ENCODE data around the gene RND2. TPM values are rescaled to one million over a fixed set of nuclear protein-coding genes. Genes with fewer than 3 reads are reported as not detected.

RND2 gene
- total and polyA plus RNA-seq, 2 of the 13 experiments (the other 11 are each of a cell fraction or from before 2014, with no cell fraction given), result 0.05 to 0.11 TPM

DNA sequence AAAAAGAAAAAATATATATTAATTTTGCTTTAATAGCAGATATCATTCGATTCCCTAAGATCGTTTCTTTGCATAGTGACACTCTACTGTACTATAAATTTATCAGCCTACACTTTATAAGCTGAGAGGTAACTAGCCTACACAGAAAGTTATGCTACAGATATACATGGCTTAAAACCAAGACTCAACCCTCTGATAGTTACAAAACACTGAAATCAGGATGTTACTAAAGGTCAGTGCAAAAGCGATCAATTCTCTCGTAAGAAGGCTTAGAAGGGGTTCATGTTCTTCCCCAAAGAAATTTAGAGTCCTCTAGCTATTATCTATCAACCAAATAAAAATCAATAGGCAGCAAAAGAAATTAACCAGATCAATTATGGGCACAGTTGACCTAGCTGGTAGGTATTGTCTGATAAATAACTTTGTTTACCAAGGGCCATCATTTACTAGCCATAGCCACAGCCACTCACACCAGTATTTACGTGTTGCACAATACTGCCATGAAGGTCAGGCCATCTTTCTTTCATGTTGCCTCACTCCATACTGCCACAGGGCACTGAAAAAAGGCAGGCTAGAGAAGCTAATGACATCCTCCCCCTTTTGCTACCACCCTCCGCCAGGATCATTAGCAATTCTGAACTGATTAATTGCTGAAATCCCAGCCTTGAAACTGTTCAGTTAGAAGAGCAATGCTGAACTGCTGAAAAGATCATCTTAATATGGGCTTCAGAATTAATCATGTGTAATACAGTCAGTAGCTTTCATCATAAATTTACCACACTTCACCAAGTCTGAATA is 43.7 kb downstream of the RND2 start (continued):
- peak; percentile 75; the same call in 1 of the 2 replicates for TF ChIP-seq HDAC1 (CRISPR knock-in tag; IDR thresholded peaks at IDR 0.05)
- no peak for TF ChIP-seq JUN (CRISPR knock-in tag; IDR thresholded peaks at IDR 0.05)
- no peak for TF ChIP-seq ZNF740 (CRISPR knock-in tag; IDR thresholded peaks at IDR 0.05)
- TF ChIP-seq, protein P1, sequence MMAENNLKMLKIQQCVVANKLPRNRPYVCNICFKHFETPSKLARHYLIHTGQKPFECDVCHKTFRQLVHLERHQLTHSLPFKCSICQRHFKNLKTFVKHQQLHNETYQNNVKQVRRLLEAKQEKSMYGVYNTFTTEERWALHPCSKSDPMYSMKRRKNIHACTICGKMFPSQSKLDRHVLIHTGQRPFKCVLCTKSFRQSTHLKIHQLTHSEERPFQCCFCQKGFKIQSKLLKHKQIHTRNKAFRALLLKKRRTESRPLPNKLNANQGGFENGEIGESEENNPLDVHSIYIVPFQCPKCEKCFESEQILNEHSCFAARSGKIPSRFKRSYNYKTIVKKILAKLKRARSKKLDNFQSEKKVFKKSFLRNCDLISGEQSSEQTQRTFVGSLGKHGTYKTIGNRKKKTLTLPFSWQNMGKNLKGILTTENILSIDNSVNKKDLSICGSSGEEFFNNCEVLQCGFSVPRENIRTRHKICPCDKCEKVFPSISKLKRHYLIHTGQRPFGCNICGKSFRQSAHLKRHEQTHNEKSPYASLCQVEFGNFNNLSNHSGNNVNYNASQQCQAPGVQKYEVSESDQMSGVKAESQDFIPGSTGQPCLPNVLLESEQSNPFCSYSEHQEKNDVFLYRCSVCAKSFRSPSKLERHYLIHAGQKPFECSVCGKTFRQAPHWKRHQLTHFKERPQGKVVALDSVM (CRISPR knock-in tag; IDR thresholded peaks at IDR 0.05), result peak; percentile 37; the same call in 1 of the 2 replicates
- TF ChIP-seq PITX1 (CRISPR knock-in tag; IDR thresholded peaks at IDR 0.05), result peak; percentile 90
- TF ChIP-seq SIX1 (CRISPR knock-in tag; IDR thresholded peaks at IDR 0.05; ENCODE audit: borderline replicate concordance), result peak; percentile 57; the same call in 1 of the 2 replicates
- peak; percentile 64; the same call in 1 of the 2 replicates for TF ChIP-seq CC2D1A (CRISPR knock-in tag; IDR thresholded peaks at IDR 0.05)
- TF ChIP-seq TSC22D2 (CRISPR knock-in tag; IDR thresholded peaks at IDR 0.05; ENCODE audit: borderline replicate concordance), result no peak
- no peak for TF ChIP-seq KLF13 (CRISPR knock-in tag; IDR thresholded peaks at IDR 0.05)
- peak; percentile 89 for TF ChIP-seq TBL1XR1 (IDR thresholded peaks at IDR 0.05; ENCODE audit: borderline replicate concordance, low read length, partially characterized antibody)
- TF ChIP-seq, protein P2, sequence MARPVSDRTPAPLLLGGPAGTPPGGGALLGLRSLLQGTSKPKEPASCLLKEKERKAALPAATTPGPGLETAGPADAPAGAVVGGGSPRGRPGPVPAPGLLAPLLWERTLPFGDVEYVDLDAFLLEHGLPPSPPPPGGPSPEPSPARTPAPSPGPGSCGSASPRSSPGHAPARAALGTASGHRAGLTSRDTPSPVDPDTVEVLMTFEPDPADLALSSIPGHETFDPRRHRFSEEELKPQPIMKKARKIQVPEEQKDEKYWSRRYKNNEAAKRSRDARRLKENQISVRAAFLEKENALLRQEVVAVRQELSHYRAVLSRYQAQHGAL (CRISPR knock-in tag; IDR thresholded peaks at IDR 0.05; ENCODE audit: not compliant biosample characterization), result no peak
- no peak for TF ChIP-seq PREB (CRISPR knock-in tag; IDR thresholded peaks at IDR 0.05)
- peak; percentile 83 for TF ChIP-seq ZNF12 (CRISPR knock-in tag; IDR thresholded peaks at IDR 0.05)
- TF ChIP-seq HNF4A (CRISPR knock-in tag; IDR thresholded peaks at IDR 0.05), result peak; percentile 87
- TF ChIP-seq KAT8 (CRISPR knock-in tag; IDR thresholded peaks at IDR 0.05), result peak; percentile 88
- TF ChIP-seq, protein P3, sequence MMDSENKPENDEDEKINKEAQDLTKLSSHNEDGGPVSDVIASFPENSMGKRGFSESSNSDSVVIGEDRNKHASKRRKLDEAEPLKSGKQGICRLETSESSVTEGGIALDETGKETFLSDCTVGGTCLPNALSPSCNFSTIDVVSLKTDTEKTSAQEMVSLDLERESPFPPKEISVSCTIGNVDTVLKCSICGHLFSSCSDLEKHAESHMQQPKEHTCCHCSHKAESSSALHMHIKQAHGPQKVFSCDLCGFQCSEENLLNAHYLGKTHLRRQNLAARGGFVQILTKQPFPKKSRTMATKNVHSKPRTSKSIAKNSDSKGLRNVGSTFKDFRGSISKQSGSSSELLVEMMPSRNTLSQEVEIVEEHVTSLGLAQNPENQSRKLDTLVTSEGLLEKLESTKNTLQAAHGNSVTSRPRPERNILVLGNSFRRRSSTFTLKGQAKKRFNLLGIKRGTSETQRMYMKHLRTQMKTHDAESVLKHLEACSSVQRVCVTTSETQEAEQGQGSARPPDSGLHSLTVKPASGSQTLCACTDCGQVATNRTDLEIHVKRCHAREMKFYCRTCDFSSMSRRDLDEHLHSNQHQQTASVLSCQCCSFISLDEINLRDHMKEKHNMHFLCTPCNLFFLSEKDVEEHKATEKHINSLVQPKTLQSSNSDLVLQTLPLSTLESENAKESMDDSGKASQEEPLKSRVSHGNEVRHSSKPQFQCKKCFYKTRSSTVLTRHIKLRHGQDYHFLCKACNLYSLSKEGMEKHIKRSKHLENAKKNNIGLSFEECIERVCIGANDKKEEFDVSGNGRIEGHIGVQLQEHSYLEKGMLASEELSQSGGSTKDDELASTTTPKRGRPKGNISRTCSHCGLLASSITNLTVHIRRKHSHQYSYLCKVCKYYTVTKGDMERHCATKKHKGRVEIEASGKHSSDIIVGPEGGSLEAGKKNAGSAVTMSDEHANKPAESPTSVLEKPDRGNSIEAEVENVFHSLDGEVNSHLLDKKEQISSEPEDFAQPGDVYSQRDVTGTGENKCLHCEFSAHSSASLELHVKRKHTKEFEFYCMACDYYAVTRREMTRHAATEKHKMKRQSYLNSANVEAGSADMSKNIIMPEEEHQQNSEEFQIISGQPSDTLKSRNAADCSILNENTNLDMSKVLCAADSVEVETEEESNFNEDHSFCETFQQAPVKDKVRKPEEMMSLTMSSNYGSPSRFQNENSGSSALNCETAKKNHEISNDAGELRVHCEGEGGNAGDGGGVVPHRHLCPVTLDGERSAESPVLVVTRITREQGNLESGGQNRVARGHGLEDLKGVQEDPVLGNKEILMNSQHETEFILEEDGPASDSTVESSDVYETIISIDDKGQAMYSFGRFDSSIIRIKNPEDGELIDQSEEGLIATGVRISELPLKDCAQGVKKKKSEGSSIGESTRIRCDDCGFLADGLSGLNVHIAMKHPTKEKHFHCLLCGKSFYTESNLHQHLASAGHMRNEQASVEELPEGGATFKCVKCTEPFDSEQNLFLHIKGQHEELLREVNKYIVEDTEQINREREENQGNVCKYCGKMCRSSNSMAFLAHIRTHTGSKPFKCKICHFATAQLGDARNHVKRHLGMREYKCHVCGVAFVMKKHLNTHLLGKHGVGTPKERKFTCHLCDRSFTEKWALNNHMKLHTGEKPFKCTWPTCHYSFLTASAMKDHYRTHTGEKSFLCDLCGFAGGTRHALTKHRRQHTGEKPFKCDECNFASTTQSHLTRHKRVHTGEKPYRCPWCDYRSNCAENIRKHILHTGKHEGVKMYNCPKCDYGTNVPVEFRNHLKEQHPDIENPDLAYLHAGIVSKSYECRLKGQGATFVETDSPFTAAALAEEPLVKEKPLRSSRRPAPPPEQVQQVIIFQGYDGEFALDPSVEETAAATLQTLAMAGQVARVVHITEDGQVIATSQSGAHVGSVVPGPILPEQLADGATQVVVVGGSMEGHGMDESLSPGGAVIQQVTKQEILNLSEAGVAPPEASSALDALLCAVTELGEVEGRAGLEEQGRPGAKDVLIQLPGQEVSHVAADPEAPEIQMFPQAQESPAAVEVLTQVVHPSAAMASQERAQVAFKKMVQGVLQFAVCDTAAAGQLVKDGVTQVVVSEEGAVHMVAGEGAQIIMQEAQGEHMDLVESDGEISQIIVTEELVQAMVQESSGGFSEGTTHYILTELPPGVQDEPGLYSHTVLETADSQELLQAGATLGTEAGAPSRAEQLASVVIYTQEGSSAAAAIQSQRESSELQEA (CRISPR knock-in tag; IDR thresholded peaks at IDR 0.05; ENCODE audit: not compliant biosample characterization), result no peak

All from HepG2 (cell line).